ENCODE results near the gene PACS1. TPM values are rescaled to one million over a fixed set of nuclear protein-coding genes. Genes with fewer than 3 reads are reported as not detected.

The PACS1 gene
- total RNA-seq, 1 donor from 2014 or later = 86.9 TPM

GRCh38 chr11:66195867-66196266 is 125.8 kb downstream of the PACS1 start:
- Histone ChIP-seq H2AFZ (ENCODE audit: low read depth, low read length) (no peak overlapping the region), H3K9me3 (ENCODE audit: insufficient read depth, low read depth, low read length) (no peaks in the 10 kb centered on the region), H3K9ac (ENCODE audit: low read length) (no peak overlapping the region), H3K4me2 (ENCODE audit: low read length) (no peak overlapping the region), H3K36me3 (ENCODE audit: insufficient read depth, low read length) (no peaks in the 10 kb centered on the region), H3K27me3 (ENCODE audit: insufficient read depth, low read length) (no peaks in the 10 kb centered on the region), H3K79me2 (ENCODE audit: insufficient read depth, low read length) (no peaks in the 10 kb centered on the region), H3K4me3 (ENCODE audit: insufficient read depth, low read depth, low read length) (no peak overlapping the region), H3K4me1 (ENCODE audit: insufficient read depth, low read length) (no peaks in the 10 kb centered on the region), H4K20me1 (ENCODE audit: insufficient read depth, low read length) (peaks cover 15% of the 10 kb centered on the region), H3K27ac (ENCODE audit: low read depth, low read length) (no peak overlapping the region)
- no peaks in the 10 kb centered on the region for H3K27me3 Mint-ChIP-seq (ENCODE audit: low read depth, unreplicated experiment)
- FAIRE-seq (no peak), DNase-seq (ENCODE audit: low read depth) (no peak)
- peaks cover 16% of the 10 kb centered on the region for H3K36me3 Mint-ChIP-seq (ENCODE audit: low read depth, unreplicated experiment)
- H3K27ac Mint-ChIP-seq (ENCODE audit: unreplicated experiment) = no peak overlapping the region
- H3K9me3 Mint-ChIP-seq (ENCODE audit: unreplicated experiment) = peaks cover 7% of the 10 kb centered on the region
- peaks cover 12% of the 10 kb centered on the region for H3K4me1 Mint-ChIP-seq (ENCODE audit: low read depth, unreplicated experiment)
- TF ChIP-seq CTCF (IDR thresholded peaks at IDR 0.05; ENCODE audit: insufficient read depth, low read depth, low read length) (no peak), EZH2 (IDR thresholded peaks at IDR 0.05; ENCODE audit: insufficient read depth, low read length) (no peak)
- H3K4me3 Mint-ChIP-seq (ENCODE audit: unreplicated experiment) = no peak overlapping the region

- Mint-ChIP-seq H3K9me3 (ENCODE audit: unreplicated experiment) (peaks cover 22% of the 10 kb centered on the region), H3K36me3 (ENCODE audit: low read depth, unreplicated experiment) (peaks cover 22% of the 10 kb centered on the region), H3K4me3 (ENCODE audit: unreplicated experiment) (no peak overlapping the region), H3K27ac (ENCODE audit: unreplicated experiment) (no peak overlapping the region), H3K4me1 (ENCODE audit: low read depth, unreplicated experiment) (no peaks in the 10 kb centered on the region), H3K27me3 (ENCODE audit: low read depth, unreplicated experiment) (no peaks in the 10 kb centered on the region)
- no peak for DNase-seq (ENCODE audit: low read depth)
- H3K4me3 ChIP-seq (ENCODE audit: insufficient read depth, low read depth, low read length) = no peak overlapping the region
- TF ChIP-seq CTCF (IDR thresholded peaks at IDR 0.05; ENCODE audit: insufficient read depth, low read depth, low read length) = no peak
- no peak for TF ChIP-seq EZH2 (IDR thresholded peaks at IDR 0.05; ENCODE audit: insufficient read depth, low read length)
- no peaks in the 10 kb centered on the region for H3K36me3 ChIP-seq (ENCODE audit: insufficient read depth, low read length)
- no peak overlapping the region for H3K27ac ChIP-seq (ENCODE audit: low read depth, low read length)
- H4K20me1 ChIP-seq (ENCODE audit: insufficient read depth, low read length) = peaks cover 10% of the 10 kb centered on the region
- H3K79me2 ChIP-seq (ENCODE audit: insufficient read depth, low read length) = no peaks in the 10 kb centered on the region
- no peak for FAIRE-seq
- no peaks in the 10 kb centered on the region for H3K9me3 ChIP-seq (ENCODE audit: insufficient read depth, low read depth, low read length)
- H3K4me2 ChIP-seq (ENCODE audit: low read length) = no peak overlapping the region
- peaks cover under 1% of the 10 kb centered on the region for H3K4me1 ChIP-seq (ENCODE audit: insufficient read depth, low read length)
- no peak overlapping the region for H2AFZ ChIP-seq (ENCODE audit: low read depth, low read length)
- no peaks in the 10 kb centered on the region for H3K27me3 ChIP-seq (ENCODE audit: insufficient read depth, low read length)
- H3K9ac ChIP-seq (ENCODE audit: low read length) = no peak overlapping the region
These were observed 133.8 kb downstream of the PACS1 start for GRCh38 chr11:66203847-66204246.

GRCh38 chr11:66204412-66204811 is 134.3 kb downstream of the PACS1 start:
- H3K79me2 ChIP-seq (ENCODE audit: insufficient read depth, low read length) = no peaks in the 10 kb centered on the region
- peaks cover 21% of the 10 kb centered on the region for H3K36me3 Mint-ChIP-seq (ENCODE audit: low read depth, unreplicated experiment)
- TF ChIP-seq CTCF (IDR thresholded peaks at IDR 0.05; ENCODE audit: insufficient read depth, low read depth, low read length) (no peak), EZH2 (IDR thresholded peaks at IDR 0.05; ENCODE audit: insufficient read depth, low read length) (no peak)

More at GRCh38 chr11:66204412-66204811, 134.3 kb downstream of the PACS1 start:
- H3K27me3 ChIP-seq (ENCODE audit: insufficient read depth, low read length) = no peaks in the 10 kb centered on the region
- no peak for FAIRE-seq
- peaks cover 15% of the 10 kb centered on the region for H4K20me1 ChIP-seq (ENCODE audit: insufficient read depth, low read length)
- peaks cover 7% of the 10 kb centered on the region for H3K4me1 ChIP-seq (ENCODE audit: insufficient read depth, low read length)
- H3K9me3 Mint-ChIP-seq (ENCODE audit: unreplicated experiment) = peaks cover 20% of the 10 kb centered on the region
- no peak overlapping the region for H3K4me3 Mint-ChIP-seq (ENCODE audit: unreplicated experiment)
- DNase-seq (ENCODE audit: low read depth) = no peak
- no peak overlapping the region for H3K27ac Mint-ChIP-seq (ENCODE audit: unreplicated experiment)
- H3K9me3 ChIP-seq (ENCODE audit: insufficient read depth, low read depth, low read length) = no peaks in the 10 kb centered on the region
- H3K27me3 Mint-ChIP-seq (ENCODE audit: low read depth, unreplicated experiment) = no peaks in the 10 kb centered on the region
- H3K4me3 ChIP-seq (ENCODE audit: insufficient read depth, low read depth, low read length) = no peak overlapping the region
- no peaks in the 10 kb centered on the region for H3K4me1 Mint-ChIP-seq (ENCODE audit: low read depth, unreplicated experiment)
- no peak overlapping the region for H3K9ac ChIP-seq (ENCODE audit: low read length)
- H3K36me3 ChIP-seq (ENCODE audit: insufficient read depth, low read length) = no peaks in the 10 kb centered on the region
- H2AFZ ChIP-seq (ENCODE audit: low read depth, low read length) = no peak overlapping the region
- no peak overlapping the region for H3K4me2 ChIP-seq (ENCODE audit: low read length)
- H3K27ac ChIP-seq (ENCODE audit: low read depth, low read length) = no peak overlapping the region

Data from astrocyte (in vitro differentiated cells and primary cell).